Endothelial cell of umbilical vein (primary cell): ENCODE data around the gene RASIP1. TPM values are rescaled to one million over a fixed set of nuclear protein-coding genes. Genes with fewer than 3 reads are reported as not detected.

Experiments
- BruUV-seq: library from RNA; stranded (reverse); fragments of 400-500 nt; replicated peaks from 2 replicates; lab custom pipeline; 2021; lab: Mats Ljungman, UMichigan
- CTCF ChIA-PET: fragments of 300-600, 350-600 bp; sonication (Branson Sonifier 250); formaldehyde crosslinking; loops from one replicate; lab custom pipeline; 2021; ENCODE audit warnings: antibody characterized with exemption, inconsistent platforms; lab: Charles Lee
- POLR2A ChIA-PET: fragments of 300-600, 350-600 bp; sonication (Branson Sonifier 250); formaldehyde crosslinking; loops from one replicate; lab custom pipeline; 2021; ENCODE audit warnings: antibody characterized with exemption, inconsistent platforms; lab: Charles Lee
- DNase-seq: peaks from one replicate; pipeline ENCODE4 v3.0.0-alpha.2; 2011; ENCODE audit warnings: low read depth, low spot score
- FAIRE-seq: peaks from 2 replicates; lab custom pipeline; 2011; peaks lifted over from hg19 to GRCh38; lab: Jason Lieb, UNC
- H2AFZ ChIP-seq: 2 replicates; pipeline ENCODE4 v1.6.0; 2012; ENCODE audit warnings: low read depth, low read length, control low read depth, inconsistent platforms
- H3K27ac ChIP-seq: 2 replicates; pipeline ENCODE4 v1.5.1; 2011; ENCODE audit warnings: low read depth, mild to moderate bottlenecking, control low read depth, low read length, moderate library complexity; ENCODE audit not compliant: insufficient read depth
- H3K27me3 ChIP-seq, 2 experiments: 2 replicates each; pipeline versions ENCODE4 v1.6.0 to v1.6.1; 2011; ENCODE audit warnings: low read length in 2 of 2, mixed read lengths in 1 of 2; ENCODE audit not compliant: control insufficient read depth in 2 of 2, insufficient read depth in 2 of 2
- H3K36me3 ChIP-seq, 2 experiments: 2 replicates in 1 of 2; 3 replicates in 1 of 2; pipeline ENCODE4 v1.5.1; 2011; ENCODE audit warnings: low read length in 2 of 2, mild to moderate bottlenecking in 1 of 2, moderate library complexity in 1 of 2; ENCODE audit not compliant: control insufficient read depth in 2 of 2, insufficient read depth in 2 of 2; ENCODE audit errors: extremely low read depth in 1 of 2
- H3K4me1 ChIP-seq: 3 replicates; pipeline ENCODE4 v1.5.1; 2011; ENCODE audit warnings: mild to moderate bottlenecking, low read length; ENCODE audit not compliant: control insufficient read depth, insufficient read depth; ENCODE audit errors: extremely low read depth
- H3K4me2 ChIP-seq: 2 replicates; pipeline ENCODE4 v1.6.1; 2011; ENCODE audit warnings: low read length, control low read depth, mixed read lengths; ENCODE audit not compliant: insufficient read depth
- H3K4me3 ChIP-seq, 3 experiments: fragments of 200-600 bp in 1 of 3; sonication (generic), shearing (Covaris generic) in 1 of 3; replicated peaks in 1 of 3; 2 replicates each; pipeline ENCODE4 v1.5.1; 2011 to 2016; ENCODE audit warnings: control low read depth in 3 of 3, low read length in 3 of 3, mild to moderate bottlenecking in 2 of 3, inconsistent platforms in 1 of 3, low read depth in 1 of 3, moderate library complexity in 1 of 3; ENCODE audit not compliant: insufficient read depth in 1 of 3
- H3K79me2 ChIP-seq: 2 replicates; pipeline ENCODE4 v1.6.0; 2012; ENCODE audit warnings: low read length, inconsistent platforms; ENCODE audit not compliant: control insufficient read depth, insufficient read depth
- H3K9ac ChIP-seq: replicated peaks from 2 replicates; pipeline ENCODE3; 2011; ENCODE audit warnings: low read length, control low read depth; ENCODE audit not compliant: insufficient read depth; ENCODE audit errors: extremely low read depth
- H3K9me1 ChIP-seq: replicated peaks from 3 replicates; pipeline ENCODE4 v1.6.0; 2011; ENCODE audit warnings: mild to moderate bottlenecking, low read length; ENCODE audit not compliant: control insufficient read depth, insufficient read depth; ENCODE audit errors: extremely low read depth
- H3K9me3 ChIP-seq: replicated peaks from 2 replicates; pipeline ENCODE4 v1.5.1; 2012; ENCODE audit warnings: low read length, inconsistent platforms; ENCODE audit not compliant: control insufficient read depth, insufficient read depth
- H4K20me1 ChIP-seq: replicated peaks from 2 replicates; pipeline ENCODE3; 2011; ENCODE audit warnings: mild to moderate bottlenecking, low read length; ENCODE audit not compliant: control insufficient read depth, insufficient read depth; ENCODE audit errors: extremely low read depth
- EZH2 ChIP-seq: IDR thresholded peaks from 2 replicates; pipeline ENCODE4 v1.6.1; 2012; ENCODE audit warnings: borderline replicate concordance, low read depth, mild to moderate bottlenecking, moderate library complexity, low read length, inconsistent platforms; ENCODE audit not compliant: severe bottlenecking
- FOS ChIP-seq: IDR thresholded peaks from 2 replicates; pipeline ENCODE4 v1.6.1; 2011; ENCODE audit warnings: mild to moderate bottlenecking, low read length, moderate library complexity, borderline replicate concordance; ENCODE audit not compliant: insufficient read depth
- GATA2 ChIP-seq: IDR thresholded peaks from 2 replicates; pipeline ENCODE4 v1.7.0; 2011; ENCODE audit warnings: low read depth, mild to moderate bottlenecking, moderate library complexity, mixed read lengths, low read length; ENCODE audit not compliant: insufficient read length, insufficient read depth
- JUN ChIP-seq: IDR thresholded peaks from 2 replicates; pipeline ENCODE4 v1.6.1; 2011; ENCODE audit warnings: borderline replicate concordance, low read depth; ENCODE audit not compliant: insufficient read length, insufficient read depth
- MYC ChIP-seq: IDR thresholded peaks from one replicate; pipeline ENCODE4 v1.6.1; 2011; ENCODE audit warnings: mild to moderate bottlenecking, low read depth, low read length
- POLR2A ChIP-seq: IDR thresholded peaks from 2 replicates; pipeline ENCODE4 v1.6.1; 2012; ENCODE audit warnings: low read depth, mild to moderate bottlenecking, control low read depth, low read length
- POLR2AphosphoS5 ChIP-seq: IDR thresholded peaks from 2 replicates; pipeline ENCODE4 v1.6.1; 2012; ENCODE audit warnings: low read depth, mild to moderate bottlenecking, control low read depth, low read length, moderate library complexity; ENCODE audit not compliant: insufficient read depth
- dilution Hi-C: fragments of 300-500 bp; cut with MboI; formaldehyde crosslinking; loops from one replicate; pipeline ENCODE4 v1.15.0; 2019; ENCODE audit warnings: low sequenced_read_pairs; ENCODE audit not compliant: extremely low pct_ligation_motif_present
- intact Hi-C: fragments of 100-400 bp; cut with micrococcal nuclease; formaldehyde crosslinking; loops from one replicate; pipeline ENCODE4 v1.10.0; 2022
- polyA plus RNA-seq, 4 experiments: library from polyadenylated mRNA; depleted of rRNA in 3 of 4; stranded (reverse) in 3 of 4; unstranded in 1 of 4; fragments of >200 nt; gene quantifications; 2 replicates each; pipeline versions ENCODE4 v1.2.1 to v1.2.3, GENCODE V29; 2011 to 2012; ENCODE audit warnings: missing spikeins in 1 of 4
- total RNA-seq: library from RNA; stranded (reverse); gene quantifications from 2 replicates; pipeline ENCODE4 v1.2.3, GENCODE V29; 2021
- TF ChIP-seq, protein P1 (sequence below), 2 donors: IDR thresholded peaks; 1 replicate in 1 of 2; 2 replicates in 1 of 2; pipeline ENCODE4 v1.5.1; 2011; ENCODE audit warnings: low read length in 2 of 2, mild to moderate bottlenecking in 2 of 2, moderate library complexity in 2 of 2, control low read depth in 1 of 2, inconsistent platforms in 1 of 2, low read depth in 1 of 2; ENCODE audit not compliant: insufficient read depth in 1 of 2; ENCODE audit errors: extremely low read depth in 1 of 2
- TF ChIP-seq, protein P2 (sequence below): IDR thresholded peaks from 2 replicates; pipeline ENCODE4 v1.6.1; 2011; ENCODE audit not compliant: insufficient read depth, insufficient read length

The RASIP1 gene
- total and polyA plus RNA-seq, 2 donors (not counting 3 experiments of a cell fraction or from before 2014, with no cell fraction given), result 66.2 to 82.1 TPM

DNA sequence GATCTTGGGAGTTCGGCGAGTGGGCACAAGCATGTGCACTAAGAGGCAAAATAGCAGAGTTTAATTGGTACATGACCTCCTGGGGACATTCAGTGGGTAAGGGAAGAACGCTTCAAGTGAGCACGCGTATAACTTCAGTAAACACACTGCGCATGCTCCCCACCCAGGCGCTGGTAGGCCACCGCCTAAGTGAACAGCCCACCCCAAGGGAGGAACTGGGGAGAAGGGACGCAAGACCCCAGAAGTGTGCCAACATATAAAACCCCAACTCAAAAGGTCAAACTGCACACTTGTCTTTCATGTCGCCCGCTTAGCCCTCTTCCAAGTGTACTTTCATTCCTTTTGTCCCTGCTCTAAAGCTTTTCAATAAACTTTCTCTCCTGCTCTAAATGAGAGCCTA lies 57.1 kb downstream of the RASIP1 start:
- Histone ChIP-seq H3K9ac (no peak overlapping the region), H3K9me3 (no peaks in the 10 kb centered on the region), H3K27ac (no peak overlapping the region), H3K79me2 (no peaks in the 10 kb centered on the region), H4K20me1 (no peaks in the 10 kb centered on the region), H3K27me3 (no peaks in the 10 kb centered on the region), H3K4me3 (no peak overlapping the region), H2AFZ (peak overlapping the region; percentile 83), H3K36me3 (no peaks in the 10 kb centered on the region), H3K4me1 (no peaks in the 10 kb centered on the region), H3K4me2 (no peak overlapping the region), H3K9me1 (no peaks in the 10 kb centered on the region)
- TF ChIP-seq MYC, result no peak
- TF ChIP-seq JUN, result no peak
- TF ChIP-seq POLR2AphosphoS5, result no peak
- TF ChIP-seq POLR2A, result no peak
- TF ChIP-seq EZH2, result no peak
- TF ChIP-seq, protein P1, sequence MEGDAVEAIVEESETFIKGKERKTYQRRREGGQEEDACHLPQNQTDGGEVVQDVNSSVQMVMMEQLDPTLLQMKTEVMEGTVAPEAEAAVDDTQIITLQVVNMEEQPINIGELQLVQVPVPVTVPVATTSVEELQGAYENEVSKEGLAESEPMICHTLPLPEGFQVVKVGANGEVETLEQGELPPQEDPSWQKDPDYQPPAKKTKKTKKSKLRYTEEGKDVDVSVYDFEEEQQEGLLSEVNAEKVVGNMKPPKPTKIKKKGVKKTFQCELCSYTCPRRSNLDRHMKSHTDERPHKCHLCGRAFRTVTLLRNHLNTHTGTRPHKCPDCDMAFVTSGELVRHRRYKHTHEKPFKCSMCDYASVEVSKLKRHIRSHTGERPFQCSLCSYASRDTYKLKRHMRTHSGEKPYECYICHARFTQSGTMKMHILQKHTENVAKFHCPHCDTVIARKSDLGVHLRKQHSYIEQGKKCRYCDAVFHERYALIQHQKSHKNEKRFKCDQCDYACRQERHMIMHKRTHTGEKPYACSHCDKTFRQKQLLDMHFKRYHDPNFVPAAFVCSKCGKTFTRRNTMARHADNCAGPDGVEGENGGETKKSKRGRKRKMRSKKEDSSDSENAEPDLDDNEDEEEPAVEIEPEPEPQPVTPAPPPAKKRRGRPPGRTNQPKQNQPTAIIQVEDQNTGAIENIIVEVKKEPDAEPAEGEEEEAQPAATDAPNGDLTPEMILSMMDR (IDR thresholded peaks at IDR 0.05; ENCODE audit: extremely low read depth in 1 of 2, insufficient read depth in 1 of 2, low read depth in 1 of 2, low read length in 2 of 2), result no peak
- TF ChIP-seq FOS, result no peak
- TF ChIP-seq GATA2, result no peak
- TF ChIP-seq, protein P2, sequence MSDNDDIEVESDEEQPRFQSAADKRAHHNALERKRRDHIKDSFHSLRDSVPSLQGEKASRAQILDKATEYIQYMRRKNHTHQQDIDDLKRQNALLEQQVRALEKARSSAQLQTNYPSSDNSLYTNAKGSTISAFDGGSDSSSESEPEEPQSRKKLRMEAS, result no peak
- FAIRE-seq (no peak), DNase-seq (peak; percentile 73)
- BruUV-seq, result no TSS peak
- CTCF ChIA-PET, result interaction anchor here (0.9 to 2.5 kb wide), 3 partner anchors 8 to 56 kb away, joined by 3 to 10 read pairs (median 4); no protein-coding TSS in a partner anchor
- intact Hi-C loops (no loop called here), dilution Hi-C loops (no loop called here)
- POLR2A ChIA-PET, result interaction anchor here (0.7 kb wide), 1 partner anchor 27 kb away, joined by 3 read pairs; no protein-coding TSS in a partner anchor
